GM18526 (cell line): ENCODE measurements around the gene PTPN14.

Experiments
- POLR2A ChIP-seq: IDR thresholded peaks from 3 replicates; pipeline ENCODE4 v1.6.1; 2011; ENCODE audit not compliant: insufficient read length; ENCODE audit errors: extremely low read depth

Gene PTPN14

DNA sequence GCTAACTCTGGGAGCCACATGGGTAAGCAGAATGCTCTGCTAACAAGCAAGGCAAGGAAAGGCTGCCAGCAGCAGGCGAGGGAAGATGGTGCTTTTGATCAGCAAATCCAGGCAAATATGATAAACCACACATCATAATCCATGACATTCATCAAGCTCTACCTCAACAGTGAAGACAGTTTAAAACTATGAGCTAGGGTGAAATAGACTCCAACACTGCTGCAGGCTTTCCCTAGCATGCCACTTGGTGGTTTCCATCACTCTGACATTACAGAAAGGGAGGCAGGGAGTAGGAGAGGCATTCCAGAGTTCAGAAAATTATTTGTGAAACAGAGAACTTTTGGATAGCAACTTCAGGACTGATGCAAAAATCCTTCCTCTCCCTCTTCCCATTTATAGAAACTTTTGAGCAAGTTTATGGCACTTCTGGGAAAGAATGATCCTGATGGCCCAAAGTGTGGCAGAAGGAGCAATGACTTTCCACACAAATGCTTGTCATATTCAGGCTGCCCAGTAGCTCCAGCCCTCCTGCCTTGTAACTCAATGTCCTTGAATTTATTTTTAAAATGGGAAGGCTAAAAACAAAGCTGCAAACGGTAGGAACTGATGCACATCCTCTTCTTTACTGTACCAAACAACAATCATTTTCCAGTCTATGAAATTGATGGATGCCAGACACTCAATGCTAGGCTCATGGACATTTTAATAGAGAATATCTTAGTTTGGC, 199.7 kb downstream of the PTPN14 start:
- TF ChIP-seq POLR2A: no peak

DNA sequence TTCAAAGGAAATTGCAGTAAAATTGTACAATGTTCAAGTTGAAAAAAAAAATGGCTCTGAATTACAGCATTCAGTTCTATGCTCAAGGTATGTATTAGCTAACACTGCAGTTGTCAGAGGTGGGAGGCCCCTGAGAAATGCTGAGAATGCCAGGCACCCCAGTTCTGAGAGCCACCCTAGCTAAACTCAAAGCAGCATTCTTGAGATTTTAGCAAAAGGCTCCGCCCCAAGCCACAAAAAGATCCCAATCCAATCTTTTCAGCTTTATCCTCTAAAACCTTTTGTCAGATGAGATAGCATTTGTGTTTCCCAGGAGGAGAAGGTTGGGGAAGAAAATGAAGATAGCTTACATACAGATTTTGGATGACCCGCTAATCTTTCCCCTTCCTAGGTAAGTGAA, 201.6 kb downstream of the PTPN14 start:
- no peak for TF ChIP-seq POLR2A

DNA sequence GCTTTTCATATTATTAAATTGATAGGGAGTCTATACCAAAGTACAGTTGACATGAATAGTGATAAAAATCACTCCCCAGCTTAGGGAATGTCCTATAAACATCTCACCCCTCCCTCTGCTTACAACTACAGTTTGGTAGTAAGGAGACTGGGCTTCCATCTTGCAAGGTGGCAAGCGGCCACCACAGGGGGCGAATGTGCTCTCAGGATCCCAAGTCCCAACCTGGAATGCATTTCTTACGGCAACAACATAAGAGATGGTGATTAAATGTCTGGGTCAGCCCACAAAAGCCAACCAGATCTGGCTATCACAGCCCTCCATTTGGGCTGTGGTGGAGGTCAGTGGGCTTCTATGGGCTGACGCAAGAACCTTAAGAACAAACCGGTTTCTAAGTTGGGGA, 202.4 kb downstream of the PTPN14 start:
- TF ChIP-seq POLR2A: no peak

GRCh38 chr1:214344897-214345296, 206.5 kb downstream of the PTPN14 start:
- TF ChIP-seq POLR2A: no peak

- no peak for TF ChIP-seq POLR2A
Observed at GRCh38 chr1:214342525-214342924, 208.9 kb downstream of the PTPN14 start.

DNA sequence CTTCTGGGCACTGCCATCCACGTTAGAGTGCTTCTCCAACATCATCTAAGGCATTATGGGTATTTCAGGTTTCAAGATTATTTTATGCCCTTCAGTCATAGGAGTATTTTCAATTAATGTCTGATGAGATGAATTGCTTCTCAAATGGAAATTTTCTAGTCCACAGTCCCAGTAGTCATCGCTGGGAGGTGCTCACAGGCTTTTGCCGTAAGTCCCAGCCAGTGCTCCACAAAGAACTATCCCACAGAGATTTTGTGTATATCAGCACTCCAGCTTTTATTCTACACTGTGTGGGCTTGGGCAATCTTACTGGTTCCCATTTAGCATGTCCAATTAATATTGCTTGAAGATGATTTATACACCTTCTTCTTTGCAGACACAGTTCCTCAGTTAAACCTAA, 209.5 kb downstream of the PTPN14 start:
- no peak for TF ChIP-seq POLR2A

- TF ChIP-seq POLR2A: no peak
Observed at GRCh38 chr1:214341459-214341858, 209.9 kb downstream of the PTPN14 start.

DNA sequence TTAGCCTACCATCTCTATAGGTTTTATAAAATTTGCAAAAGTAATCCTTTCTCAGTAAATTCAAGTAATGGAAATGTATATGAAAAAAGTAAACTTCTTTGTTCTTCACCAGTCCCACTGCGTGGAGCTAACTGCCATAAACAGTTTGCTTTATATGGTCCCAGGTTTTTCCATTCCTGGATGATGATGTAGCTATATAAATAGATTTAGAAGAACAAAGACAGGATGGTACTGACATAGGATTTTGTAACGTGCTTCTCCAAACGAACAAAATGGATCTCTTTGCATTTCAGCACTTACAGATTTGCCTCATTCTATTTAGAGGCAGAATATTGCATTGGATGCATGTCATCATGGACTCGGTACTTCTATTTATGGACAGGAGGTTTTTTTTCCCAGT, 213.2 kb downstream of the PTPN14 start:
- TF ChIP-seq POLR2A: no peak

DNA sequence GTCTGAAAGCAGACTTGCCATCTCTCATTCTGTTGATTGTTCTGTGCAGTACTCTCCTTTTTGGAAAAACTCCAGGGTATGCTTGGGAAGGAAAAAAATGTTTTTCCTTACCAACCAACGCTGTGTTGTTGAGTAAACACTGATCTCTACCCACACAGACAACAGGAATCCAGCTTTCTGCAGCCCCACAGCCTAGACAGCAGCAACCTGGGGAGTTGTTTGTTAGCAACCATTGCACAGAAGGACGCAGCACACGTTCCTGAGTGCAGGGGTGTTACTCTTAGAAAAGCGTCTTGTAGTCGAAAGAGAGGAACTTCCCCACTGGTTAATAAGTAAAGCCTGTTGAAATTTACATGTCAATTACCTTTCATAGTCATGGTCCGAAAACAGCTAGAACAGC, 213.9 kb downstream of the PTPN14 start:
- no peak for TF ChIP-seq POLR2A

GRCh38 chr1:214337015-214337414, 214.4 kb downstream of the PTPN14 start:
- no peak for TF ChIP-seq POLR2A

DNA sequence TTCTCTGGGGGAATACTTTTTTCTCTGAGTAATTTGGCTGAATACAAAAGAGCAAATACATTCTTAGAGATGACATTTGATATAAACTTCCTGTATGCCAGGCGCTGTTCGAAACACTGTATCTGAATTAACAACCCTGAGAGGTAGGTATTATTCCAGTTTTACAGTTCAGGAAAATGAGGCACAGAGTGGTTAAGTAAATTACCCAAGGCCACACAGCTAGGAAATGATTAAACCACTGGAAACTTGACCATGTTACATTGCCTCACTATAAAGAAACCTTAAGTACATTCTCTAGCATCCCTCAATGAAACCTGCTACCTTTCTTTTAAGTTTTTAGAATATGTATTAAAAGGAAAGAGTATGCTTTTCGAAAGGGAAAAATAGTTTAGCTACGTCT, 215.8 kb downstream of the PTPN14 start:
- no peak for TF ChIP-seq POLR2A

- TF ChIP-seq POLR2A: no peak
Observed at GRCh38 chr1:214332946-214333798, 218.2 kb downstream of the PTPN14 start.

GRCh38 chr1:214331827-214332423, 219.5 kb downstream of the PTPN14 start:
- no peak for TF ChIP-seq POLR2A

- TF ChIP-seq POLR2A: no peak
Observed at GRCh38 chr1:214331180-214331579, 220.2 kb downstream of the PTPN14 start.

- no peak for TF ChIP-seq POLR2A
Observed at GRCh38 chr1:214330715-214331114, 220.7 kb downstream of the PTPN14 start.

- TF ChIP-seq POLR2A: no peak
Observed at GRCh38 chr1:214330222-214330621, 221.2 kb downstream of the PTPN14 start.
